ENCODE measurements around the gene SKI. TPM values are rescaled to one million over a fixed set of nuclear protein-coding genes. Genes with fewer than 3 reads are reported as not detected.

Gene SKI
- total RNA-seq, 1 donor from 2014 or later, result 132 TPM

DNA sequence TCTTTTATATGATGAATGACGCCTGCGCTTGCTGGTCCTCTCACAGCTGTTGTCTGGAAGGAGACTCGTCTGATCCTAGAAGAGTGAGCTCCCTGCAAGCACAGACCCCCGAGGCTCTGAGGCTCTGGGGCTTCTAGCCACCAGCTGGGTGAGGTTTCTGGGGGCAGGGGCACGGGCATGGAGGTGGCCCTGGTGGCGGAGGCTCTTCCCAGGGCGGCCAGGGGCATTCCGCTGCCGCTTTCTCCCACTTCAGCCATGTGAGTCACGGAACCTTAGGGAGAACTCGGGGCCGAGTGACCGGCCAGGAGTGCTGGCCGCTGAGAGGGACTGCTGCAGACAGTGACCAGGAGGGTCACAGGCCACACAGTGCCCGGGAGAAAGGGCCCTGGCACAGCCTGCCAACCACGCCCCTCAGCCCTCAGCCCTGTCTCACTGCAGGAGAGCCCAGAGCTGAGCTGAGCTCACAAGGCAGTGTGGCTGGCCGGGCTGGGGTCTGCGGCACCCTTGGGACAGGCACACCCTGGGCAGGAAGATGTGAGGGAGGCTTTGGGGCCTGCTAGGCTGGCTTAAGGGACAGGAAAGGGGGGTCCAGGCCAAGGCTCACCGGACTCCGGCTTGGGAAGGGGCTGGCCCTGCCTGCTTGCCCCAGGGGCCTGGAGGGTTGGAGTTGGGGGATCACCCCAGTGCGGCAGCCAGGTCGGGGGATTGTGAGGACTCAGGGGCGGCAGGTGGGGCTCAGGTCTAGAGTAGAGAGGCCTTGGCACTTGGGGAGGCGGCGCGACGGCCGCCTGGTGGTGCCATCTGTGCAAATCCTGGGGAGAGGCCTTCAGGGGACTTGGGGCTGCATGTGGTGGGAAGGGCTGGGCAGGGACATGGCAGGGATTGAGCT is 127.5 kb downstream of the SKI start:
- TF ChIP-seq, protein P1, sequence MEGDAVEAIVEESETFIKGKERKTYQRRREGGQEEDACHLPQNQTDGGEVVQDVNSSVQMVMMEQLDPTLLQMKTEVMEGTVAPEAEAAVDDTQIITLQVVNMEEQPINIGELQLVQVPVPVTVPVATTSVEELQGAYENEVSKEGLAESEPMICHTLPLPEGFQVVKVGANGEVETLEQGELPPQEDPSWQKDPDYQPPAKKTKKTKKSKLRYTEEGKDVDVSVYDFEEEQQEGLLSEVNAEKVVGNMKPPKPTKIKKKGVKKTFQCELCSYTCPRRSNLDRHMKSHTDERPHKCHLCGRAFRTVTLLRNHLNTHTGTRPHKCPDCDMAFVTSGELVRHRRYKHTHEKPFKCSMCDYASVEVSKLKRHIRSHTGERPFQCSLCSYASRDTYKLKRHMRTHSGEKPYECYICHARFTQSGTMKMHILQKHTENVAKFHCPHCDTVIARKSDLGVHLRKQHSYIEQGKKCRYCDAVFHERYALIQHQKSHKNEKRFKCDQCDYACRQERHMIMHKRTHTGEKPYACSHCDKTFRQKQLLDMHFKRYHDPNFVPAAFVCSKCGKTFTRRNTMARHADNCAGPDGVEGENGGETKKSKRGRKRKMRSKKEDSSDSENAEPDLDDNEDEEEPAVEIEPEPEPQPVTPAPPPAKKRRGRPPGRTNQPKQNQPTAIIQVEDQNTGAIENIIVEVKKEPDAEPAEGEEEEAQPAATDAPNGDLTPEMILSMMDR (IDR thresholded peaks at IDR 0.05), result no peak
- no peak for DNase-seq (ENCODE audit: extremely low spot score, unreplicated experiment)
- Mint-ChIP-seq H3K36me3 (ENCODE audit: unreplicated experiment) (peaks cover 2% of the 10 kb centered on the region), H3K27me3 (ENCODE audit: unreplicated experiment) (no peaks in the 10 kb centered on the region), H3K27ac (ENCODE audit: unreplicated experiment) (no peak overlapping the region), H3K4me1 (ENCODE audit: unreplicated experiment) (peaks cover 6% of the 10 kb centered on the region), H3K4me3 (ENCODE audit: unreplicated experiment) (no peak overlapping the region), H3K9me3 (ENCODE audit: unreplicated experiment) (no peaks in the 10 kb centered on the region)

DNA sequence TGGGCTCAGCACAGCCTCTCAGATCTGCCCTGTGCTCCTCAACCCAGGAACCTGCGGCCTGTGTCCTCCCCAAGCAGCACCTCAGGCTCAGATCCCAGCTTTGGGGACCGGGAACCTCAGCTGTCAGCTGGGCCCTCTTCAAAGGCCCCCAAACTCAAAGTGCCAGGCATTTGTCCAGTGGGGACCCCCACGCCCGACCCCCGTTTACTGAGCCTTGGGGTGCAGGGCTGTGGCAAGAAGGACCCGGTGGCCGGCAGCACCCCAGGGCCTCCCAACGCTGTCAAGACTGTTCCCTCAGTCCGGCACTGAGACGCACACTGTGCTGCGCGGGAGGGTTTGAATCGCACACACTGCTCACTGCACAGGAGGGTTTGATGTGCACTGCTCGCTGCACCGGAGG is 128.3 kb downstream of the SKI start:
- Mint-ChIP-seq H3K27me3 (ENCODE audit: unreplicated experiment) (no peaks in the 10 kb centered on the region), H3K4me3 (ENCODE audit: unreplicated experiment) (no peak overlapping the region), H3K4me1 (ENCODE audit: unreplicated experiment) (peaks cover 8% of the 10 kb centered on the region), H3K9me3 (ENCODE audit: unreplicated experiment) (no peaks in the 10 kb centered on the region), H3K36me3 (ENCODE audit: unreplicated experiment) (peaks cover 2% of the 10 kb centered on the region), H3K27ac (ENCODE audit: unreplicated experiment) (no peak overlapping the region)
- TF ChIP-seq, protein P1 (IDR thresholded peaks at IDR 0.05), result no peak
- no peak for DNase-seq (ENCODE audit: extremely low spot score, unreplicated experiment)

GRCh38 chr1:2356911-2357845 is 129.1 kb downstream of the SKI start:
- H3K4me3 Mint-ChIP-seq (ENCODE audit: unreplicated experiment), result no peak overlapping the region
- no peaks in the 10 kb centered on the region for H3K9me3 Mint-ChIP-seq (ENCODE audit: unreplicated experiment)
- H3K36me3 Mint-ChIP-seq (ENCODE audit: unreplicated experiment), result peaks cover 2% of the 10 kb centered on the region
- DNase-seq (ENCODE audit: extremely low spot score, unreplicated experiment), result no peak
- TF ChIP-seq, protein P1 (IDR thresholded peaks at IDR 0.05), result no peak
- H3K4me1 Mint-ChIP-seq (ENCODE audit: unreplicated experiment), result peaks cover 8% of the 10 kb centered on the region
- no peaks in the 10 kb centered on the region for H3K27me3 Mint-ChIP-seq (ENCODE audit: unreplicated experiment)
- H3K27ac Mint-ChIP-seq (ENCODE audit: unreplicated experiment), result no peak overlapping the region

DNA sequence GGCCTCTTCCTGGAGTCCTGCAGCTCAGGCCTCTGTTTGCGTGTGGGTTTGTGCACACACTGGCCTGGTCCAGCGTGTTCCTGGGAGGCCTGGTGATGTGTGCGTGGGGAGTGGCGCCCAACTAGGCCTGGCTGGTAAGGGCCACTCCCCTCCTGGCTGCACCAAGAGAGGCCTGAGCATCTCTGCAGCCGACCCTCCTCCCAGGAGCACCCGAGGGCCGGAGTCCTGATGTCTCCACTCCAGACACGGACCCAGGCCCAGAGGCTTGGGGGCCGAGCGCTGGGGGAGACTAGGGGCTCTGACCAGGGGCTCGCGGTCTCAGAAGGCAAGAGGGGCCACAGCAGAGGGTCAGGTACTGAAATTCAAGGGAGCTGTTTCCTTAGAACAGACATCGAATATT is 130.0 kb downstream of the SKI start:
- no peak overlapping the region for H3K4me3 Mint-ChIP-seq (ENCODE audit: unreplicated experiment)
- peaks cover 4% of the 10 kb centered on the region for H3K36me3 Mint-ChIP-seq (ENCODE audit: unreplicated experiment)
- H3K4me1 Mint-ChIP-seq (ENCODE audit: unreplicated experiment), result peaks cover 8% of the 10 kb centered on the region
- H3K27ac Mint-ChIP-seq (ENCODE audit: unreplicated experiment), result no peak overlapping the region
- H3K27me3 Mint-ChIP-seq (ENCODE audit: unreplicated experiment), result no peaks in the 10 kb centered on the region
- no peaks in the 10 kb centered on the region for H3K9me3 Mint-ChIP-seq (ENCODE audit: unreplicated experiment)
- DNase-seq (ENCODE audit: extremely low spot score, unreplicated experiment), result no peak
- TF ChIP-seq, protein P1 (IDR thresholded peaks at IDR 0.05), result no peak

All from osteocyte (in vitro differentiated cells).